EL (cell line): ENCODE measurements around the gene LNPEP.
"Not testable (repeated sequence)": the region's sequence is repeated elsewhere in the genome, so short reads cannot be mapped to it uniquely, and the experiment has no call there.

Experiments used
- DNase-seq: peaks from one replicate; pipeline ENCODE4 v3.0.0-alpha.2; 2016

LNPEP gene

DNA sequence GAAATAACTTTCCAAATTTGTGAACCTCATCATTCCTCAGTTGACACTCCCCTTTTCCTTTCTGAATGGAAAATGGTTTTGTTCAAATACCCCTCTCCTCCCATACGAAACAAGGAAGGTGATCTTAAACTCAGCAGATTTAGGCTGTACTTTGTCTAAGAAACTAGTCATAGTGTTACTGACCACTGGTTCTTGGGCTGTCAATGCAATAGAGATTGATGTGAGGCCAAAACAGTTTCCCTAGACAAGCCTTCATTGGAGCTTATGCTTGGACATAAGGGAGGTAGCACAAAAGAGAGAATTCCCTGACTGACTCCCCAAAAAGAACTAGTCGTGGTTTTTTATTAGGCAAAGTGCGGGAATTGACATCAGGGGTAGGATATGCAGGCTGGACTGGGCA, 5.3 kb upstream of the LNPEP start:
- DNase-seq, result no peak

DNA sequence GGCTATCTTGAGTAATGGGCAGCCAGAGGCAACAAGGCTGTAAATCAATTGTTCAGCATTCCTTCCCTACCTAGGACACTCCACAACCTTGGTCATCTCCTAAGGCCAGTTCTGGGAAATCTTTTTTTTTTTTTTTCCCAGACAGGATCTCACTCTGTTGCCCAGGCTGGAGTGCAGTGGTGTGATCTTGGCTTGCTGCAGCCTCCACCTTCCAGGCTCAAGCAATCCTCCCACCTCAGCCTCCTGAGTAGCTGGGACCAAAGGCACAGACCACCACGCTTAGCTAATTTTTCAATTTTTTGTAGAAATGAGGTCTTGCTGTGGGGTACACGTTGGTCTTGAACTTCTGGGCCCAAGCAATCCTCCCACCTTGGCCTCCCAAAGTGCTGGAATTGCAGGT, 4.8 kb upstream of the LNPEP start:
- not testable (repeated sequence) for DNase-seq

DNA sequence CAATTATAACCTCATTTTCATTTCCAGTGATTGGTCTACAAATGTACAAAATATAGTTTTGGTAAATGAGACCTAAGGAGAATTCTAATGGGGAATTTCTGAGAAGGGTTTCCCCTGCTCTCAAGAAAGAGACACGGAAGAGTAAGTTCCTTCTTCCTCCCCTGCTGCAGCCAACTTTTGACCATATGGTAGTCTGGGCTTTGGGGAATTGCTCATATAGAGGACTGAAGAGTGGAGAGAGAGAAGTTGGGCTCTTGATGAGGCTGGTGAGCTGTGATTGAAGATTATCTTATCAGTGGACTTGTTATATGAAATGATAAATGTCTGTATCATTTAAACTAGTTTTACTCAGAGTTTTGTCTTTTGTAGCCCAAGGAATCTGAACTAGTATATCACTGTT, 4.3 kb upstream of the LNPEP start:
- no peak for DNase-seq

DNA sequence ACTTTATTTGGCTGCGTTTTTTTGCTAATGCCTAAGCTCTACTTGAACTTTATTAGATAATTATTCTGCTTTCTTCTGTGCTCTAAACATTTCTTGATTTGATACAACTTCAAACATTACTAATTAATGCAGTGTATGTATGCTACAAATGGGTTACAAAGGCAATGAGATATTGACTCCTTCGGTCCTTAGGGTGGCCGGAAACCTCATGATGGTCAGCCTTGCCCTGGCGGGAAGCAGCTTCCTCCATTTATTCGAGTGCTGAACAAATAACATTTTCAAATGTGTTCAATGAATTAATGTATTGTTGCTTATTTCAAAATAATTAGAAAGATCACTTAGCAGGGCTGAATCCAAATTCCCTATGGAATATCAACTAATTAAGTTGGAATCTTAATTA, 3.9 kb upstream of the LNPEP start:
- no peak for DNase-seq

DNA sequence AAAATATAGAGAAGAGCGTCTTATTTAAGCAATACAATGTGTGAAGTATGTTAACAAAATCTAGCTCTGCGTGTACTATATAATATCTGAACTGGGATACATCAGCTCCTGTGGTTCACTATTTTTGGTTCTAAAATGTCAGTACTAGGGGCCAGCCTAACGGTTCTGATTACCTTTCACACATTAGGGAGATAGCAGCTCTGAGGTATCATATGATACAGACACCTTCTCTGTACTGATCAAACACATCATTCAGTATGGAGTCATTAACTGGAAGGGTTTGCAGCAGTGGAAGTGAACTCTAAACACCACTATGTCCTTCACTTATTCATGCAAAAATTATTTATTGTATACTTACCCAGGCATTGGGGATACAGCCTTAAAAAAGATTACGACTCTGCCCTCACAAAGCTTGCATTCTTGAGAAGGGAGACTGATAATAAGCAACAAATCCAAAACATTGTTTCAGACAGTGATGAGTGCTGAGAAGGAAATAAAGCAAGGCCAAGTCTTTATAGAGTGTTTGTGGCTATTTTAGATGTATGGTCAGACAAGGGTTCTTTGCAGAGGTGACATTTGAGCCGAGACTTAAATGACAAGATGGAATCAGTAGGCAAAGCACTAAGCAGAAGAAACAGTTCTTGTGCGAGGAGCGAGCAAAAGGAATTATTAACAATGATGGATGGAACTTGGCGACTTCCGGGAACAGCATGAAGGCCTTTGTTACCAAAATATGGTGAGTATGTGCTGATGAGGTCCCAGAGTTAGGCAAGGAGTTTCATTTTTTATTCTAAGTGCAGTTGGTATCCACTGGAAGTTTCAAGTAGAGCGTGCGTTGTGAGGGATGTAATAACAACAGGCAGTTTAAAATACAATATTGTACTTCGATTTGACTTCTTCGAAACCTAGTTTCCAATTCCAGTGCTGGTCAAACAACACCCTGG, 1.8 kb upstream of the LNPEP start:
- DNase-seq, result no peak

DNA sequence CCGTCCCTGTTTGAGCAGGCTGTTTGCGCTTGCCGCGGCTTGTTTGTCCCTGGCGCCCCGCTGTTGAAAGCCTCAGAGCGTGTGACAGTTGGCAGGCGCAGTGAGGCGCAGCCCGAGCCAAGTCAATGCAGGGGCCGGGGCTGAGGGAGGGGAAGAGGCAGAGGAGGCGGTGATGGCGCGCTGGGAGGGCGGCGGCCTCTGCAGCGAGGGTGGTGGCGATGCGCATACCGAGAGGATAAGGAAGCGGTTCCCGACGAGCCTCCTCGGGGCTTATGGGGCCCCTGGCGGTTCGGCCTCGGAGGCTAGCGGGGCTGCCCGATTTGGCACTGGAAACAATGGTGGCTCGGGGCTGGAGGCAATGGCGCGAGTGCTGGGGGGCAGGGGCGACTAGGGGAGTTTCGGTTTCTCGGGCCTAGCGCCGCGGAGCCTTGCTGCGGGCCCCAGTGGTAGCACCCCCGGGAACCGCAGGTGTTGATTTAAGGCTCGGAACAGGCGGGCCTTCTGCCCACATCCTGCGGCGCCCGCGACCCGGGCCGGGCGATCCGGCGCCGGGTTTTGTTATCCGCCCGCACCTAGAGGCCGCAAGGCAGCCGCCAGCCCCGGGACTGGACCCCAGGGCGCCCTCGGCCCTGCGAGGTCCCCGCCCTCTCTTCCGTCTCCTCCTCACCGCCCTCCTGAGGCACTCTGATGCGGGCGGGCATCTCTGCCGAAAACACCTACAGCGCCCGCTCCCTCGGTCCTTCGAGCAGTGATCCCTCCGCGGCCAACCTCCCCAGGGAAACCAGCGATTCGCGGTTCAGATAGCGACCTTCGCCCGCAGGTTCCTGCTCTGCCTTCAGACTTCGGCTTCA, 947 bp upstream of the LNPEP start:
- peak; percentile 96 for DNase-seq

DNA sequence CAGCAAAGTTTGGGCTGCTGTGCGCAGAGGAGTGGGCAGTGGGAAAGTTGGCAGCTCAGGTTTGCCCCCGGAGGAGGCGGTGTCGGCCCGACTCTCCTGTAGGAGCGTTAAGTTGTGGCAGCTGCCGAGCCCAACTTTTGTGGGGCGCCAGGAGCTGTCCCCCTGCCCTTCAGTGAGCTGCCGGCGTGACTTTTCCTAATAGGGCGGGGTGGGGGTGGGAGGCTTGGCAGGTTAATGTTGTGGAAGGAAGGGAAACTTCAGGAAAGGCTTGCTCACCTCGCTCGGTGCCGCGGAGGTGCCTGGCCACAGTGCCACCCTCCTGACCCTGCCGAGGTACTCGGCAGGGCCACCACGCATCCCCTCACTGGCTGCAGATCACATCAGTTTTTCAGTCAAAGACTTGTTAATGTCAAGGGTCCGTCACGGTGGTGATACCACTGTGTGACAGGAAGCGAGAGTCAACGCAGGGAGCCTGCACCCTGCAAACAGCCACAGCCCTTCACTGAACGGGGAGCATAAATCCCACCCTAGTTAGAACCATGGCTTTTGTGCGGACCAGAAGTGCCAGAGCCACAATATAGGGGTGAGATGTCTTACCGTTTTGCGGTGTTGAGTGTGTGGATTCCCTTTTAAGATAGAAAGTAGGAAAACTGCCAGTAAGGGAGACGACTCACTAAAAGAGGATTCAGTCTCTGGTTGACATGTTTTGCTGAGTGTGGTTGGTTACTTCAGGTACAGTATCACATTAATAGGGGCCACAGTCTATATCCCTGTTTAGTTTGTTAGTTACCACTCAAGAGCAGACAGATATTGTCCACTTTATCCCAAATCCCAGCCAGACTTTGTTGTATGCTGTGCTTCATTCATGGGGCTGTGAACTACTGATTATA, 796 bp downstream of the LNPEP start:
- DNase-seq, result peak; percentile 37

DNA sequence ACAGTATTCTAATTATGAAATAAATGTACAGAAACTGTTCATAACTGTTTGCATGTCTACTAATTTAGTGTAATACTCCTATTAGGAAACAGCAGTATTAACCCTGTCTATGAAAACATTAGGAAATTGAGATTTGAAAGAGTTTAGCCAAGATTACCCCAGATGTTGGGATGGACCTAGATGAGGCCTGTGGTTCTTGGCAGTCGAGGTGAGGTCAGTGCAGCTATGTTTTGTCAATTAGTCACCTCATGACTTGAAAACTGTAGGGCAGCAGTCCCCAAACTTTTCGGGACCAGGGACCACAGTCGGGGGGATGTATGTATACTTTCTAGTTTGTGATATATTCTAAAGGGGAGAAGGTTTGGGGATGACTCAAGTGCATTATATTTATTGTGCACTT, 4.7 kb downstream of the LNPEP start:
- DNase-seq, result peak; percentile 37

DNA sequence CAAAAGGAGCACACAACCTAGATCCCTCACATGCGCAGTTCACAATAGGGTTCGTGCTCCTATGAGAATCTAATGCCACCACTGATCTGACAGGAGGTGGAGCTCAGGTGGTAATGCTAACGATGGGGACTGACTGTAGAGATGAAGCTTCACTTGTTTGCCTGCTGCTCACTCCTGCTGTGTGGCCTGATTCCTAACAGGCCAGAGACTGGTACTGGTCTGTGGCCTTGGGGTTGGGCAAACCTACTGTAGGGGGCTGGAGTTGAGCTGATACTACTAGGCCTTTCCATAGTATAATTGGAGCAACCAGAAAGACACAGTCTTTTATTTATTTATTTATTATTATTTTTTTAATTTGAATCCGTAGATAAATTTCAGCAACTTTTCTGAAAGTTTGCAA, 5.3 kb downstream of the LNPEP start:
- DNase-seq, result no peak

DNA sequence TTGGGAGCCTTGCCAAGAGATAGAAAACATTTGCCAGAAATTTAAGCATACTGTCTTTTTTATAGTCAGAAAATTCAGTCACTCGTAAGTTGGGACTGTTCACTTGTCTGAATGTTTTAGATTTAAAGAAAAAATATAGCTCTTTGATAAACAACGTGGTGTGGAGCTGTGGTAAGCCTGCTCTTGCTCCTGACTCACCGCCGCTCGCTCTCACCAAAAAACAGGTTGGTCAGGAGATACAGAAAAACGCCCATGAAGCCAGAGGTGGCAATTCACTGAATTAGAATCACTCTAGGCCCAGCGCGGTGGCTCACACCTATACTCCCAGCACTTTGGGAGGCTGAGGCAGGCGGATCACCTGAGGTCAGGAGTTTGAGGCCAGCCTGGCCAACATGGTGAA, 6.2 kb downstream of the LNPEP start:
- no peak for DNase-seq

DNA sequence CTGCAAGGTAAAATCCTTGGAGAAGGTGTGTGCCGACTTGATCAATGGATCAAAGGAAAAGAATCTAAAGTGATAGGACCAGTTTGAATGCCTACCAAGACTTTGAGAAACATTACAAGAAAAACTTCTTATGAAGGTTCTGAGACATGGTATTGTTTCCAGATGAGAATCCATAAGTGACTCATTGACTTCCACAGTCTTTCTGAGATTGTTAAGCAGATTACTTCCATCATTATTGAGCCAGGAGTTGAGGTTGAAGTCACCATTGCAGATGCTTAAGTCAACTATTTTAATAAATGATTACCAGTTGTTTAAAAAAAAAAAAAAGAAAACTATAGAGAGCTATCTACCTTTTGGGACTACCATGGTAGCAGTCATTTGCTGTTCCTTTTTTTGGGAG, 7.0 kb downstream of the LNPEP start:
- DNase-seq, result peak; percentile 57

DNA sequence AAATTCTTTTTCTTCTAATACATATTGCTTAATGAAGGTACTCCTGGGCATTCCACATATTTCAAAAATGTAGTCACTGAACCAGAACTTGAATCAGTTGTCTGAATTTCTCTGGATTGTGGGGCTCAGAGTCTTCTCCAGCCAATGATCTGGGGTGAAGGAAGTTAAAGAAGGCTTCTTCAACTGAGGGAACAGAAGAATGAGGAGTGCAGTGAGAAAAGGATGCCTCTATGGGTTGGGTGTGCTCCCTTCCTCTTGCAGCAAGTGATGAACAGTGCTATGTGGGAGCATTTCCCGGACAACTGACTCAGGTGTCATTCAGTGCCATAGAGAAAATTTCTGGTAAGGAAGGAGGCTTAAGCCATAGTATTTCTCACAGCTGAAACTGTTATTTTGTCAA, 7.9 kb downstream of the LNPEP start:
- peak; percentile 31 for DNase-seq

DNA sequence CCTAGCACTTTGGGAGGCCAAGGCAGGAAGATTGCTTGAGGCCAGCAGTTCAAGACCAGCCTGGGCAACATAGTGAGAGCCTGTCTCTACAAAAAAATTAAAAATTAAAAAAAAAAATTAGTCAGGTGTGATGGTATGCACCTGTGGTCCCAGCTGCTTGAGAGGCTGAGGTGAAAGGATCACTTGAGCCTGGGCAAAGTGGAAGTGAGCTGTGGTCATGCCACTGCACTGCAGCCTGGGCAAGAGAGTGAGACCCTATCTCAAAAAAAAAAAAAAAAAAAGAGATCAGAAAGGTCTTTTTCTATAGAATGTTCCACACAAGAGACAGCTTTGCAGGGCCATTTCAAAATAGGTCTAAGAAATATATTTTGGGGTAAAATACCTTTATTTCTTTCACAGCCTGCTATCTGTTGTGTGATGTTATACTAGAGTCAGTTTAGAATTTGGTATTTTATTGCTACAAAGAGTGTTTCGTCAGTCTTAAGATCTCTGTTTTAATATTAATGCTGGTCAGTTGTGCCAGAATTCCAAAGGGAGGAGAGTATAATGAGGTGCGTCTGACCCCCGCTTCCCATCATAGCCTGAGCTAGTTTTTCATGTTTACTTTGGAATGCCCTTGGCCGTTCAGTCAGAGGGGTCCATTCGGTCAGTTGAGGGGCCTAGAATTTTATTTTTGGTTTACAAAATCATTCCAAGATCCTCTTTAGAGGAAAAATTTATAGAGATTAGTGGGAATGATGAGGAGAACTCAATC, 9.4 kb downstream of the LNPEP start:
- DNase-seq, result no peak

DNA sequence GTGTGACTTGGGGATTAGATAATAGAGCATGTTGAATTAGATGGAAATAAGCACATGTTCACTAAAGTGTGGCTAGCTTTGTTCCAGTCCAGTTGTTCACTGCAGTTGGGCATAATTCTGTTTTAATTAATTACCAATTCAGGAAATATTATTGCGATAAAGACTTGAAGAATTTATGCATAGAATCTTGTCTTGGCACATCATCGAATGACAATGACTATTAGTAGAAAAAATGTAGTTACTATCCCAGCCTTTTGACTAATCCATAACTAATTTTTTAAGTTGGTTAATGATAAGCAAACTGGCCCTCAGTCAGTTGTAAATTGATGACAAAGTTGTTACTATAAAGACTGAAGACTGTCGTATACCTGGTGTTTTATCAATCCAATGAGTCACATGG, 10.5 kb downstream of the LNPEP start:
- peak; percentile 12 for DNase-seq

DNA sequence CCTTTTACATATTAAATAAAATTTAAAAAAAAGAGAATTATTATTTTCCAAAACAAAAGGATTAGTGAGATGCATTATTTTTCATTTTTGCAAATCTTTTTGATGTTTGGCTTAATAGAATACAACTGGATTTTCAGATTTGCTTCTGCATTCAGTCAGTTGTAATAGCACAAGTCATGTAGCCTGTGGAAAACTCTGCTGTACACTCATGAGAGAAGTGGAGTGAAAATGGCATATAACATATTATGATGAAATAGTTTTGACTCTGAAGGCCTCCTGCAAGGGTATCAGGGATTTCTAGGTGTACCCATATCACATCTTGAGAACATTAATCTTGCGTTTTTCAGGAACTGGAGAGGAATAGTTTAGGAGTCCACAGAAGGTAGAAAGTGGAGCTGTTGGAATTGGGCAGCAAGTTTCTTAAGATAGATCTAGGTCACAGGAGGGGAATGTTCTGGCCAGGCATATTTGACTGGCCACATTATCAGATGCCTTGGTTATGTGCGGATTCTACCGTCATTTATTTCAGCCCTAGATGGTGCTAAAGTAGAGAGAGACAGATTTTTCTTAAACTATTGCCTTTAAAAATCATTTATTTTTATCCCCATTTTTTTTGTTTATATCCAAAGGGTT, 16.4 kb downstream of the LNPEP start:
- no peak for DNase-seq

DNA sequence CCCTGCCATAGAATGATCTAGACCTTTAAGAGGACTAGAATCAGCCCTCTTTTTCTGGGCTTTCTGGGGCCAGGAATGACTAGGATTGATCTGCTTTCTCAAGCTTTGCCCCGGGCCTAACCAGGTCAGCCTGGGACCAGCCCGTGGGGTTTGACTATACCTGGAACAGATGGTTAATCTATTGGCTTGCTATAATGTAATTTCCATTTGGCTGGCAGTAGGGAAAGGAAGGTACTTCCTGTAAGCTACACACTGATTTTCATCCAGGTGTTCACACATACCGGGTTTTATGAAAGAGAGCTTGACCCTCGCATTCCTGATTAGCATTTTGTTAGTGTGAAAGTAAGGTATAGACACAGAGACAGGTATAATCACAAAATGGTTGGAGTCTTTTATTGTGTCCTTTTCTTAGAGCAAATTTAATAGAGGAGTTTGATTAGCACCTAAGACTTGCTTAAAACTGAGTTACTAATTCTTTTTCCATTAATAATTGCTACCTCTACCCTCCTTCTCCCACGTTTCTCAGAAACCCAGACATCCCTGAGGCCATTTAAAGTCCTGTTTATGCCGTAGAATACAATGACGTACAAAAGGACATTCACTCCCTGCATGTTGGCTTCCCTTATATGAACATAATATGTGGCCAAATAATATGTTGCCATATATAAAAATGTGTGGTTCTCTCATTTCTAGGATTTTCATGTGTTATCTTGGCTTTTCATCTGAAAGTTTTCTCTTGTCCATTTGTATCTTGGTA, 17.3 kb downstream of the LNPEP start:
- no peak for DNase-seq

DNA sequence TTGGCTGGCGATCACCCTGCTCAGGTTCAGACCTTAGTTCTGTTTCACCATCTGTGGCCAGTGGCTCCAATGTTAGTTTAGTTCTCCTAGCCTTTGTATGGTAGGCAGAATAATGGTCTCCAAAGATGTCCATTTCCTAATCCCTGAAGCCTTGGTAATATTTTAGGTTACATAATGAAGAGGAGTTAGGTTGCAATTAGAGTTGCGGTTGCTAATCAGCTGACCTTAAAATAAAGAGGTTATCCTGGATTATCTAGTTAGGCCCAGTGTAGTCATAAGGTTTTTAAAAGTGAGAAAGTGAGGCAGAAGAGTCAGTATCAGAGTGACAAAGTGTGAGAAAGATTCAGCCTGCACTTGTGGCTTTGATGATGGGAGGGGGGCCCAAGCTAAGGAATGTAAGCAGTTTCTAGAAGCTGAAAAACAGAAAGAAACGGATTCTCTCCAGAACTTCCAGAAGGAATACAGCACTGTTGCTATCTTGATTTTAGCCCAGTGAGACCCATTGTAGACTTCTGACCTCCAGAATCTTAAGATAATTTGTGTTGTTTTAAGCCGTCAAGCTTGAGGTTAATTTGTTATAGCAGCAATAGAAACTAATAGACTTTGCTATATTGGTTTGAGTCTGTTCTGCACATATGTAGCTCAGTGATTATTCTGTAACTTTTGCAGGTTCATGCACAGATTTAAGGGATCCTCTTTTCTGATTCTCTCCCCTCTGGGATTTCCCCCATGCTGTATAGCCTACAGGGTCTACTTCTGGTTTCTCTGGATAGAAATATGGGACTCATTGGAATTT, 21.6 kb downstream of the LNPEP start:
- no peak for DNase-seq

DNA sequence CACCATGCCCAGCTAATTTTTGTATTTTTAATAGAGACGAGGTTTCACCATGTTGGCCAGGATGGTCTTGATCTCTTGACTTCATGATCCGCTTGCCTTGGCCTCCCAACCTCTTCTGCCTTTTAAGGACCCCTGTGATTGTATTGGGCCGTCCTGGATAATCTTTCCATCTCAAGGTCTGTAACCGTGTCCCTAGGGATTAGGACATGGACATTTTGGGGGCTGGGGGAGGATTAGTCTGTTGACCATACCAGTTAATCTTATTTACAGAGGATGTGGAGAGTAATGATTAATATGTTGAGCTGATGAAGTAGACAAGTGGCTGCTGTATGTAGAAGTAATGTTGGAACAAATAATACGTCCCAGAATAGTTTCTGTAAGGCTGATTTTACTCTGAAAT, 23.1 kb downstream of the LNPEP start:
- DNase-seq, result no peak

DNA sequence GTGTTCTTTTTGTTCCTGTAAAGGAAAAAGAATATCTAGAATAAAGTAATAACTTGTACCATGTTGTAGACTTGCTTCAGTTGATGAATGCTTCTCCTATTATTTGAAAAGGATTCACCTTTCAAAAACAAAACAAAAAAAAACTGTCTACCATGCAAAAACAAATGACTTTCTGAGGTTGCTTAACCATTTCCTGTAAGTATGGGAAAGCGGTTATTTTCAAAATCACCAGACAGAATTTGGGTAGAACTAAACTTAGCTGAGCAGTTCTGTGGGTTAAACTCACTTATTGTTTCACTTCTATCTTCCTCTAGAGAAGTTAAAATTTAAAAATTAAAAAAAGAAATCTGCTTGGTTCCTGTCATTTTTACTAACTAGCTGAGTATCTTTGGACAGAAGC, 25.2 kb downstream of the LNPEP start:
- no peak for DNase-seq

DNA sequence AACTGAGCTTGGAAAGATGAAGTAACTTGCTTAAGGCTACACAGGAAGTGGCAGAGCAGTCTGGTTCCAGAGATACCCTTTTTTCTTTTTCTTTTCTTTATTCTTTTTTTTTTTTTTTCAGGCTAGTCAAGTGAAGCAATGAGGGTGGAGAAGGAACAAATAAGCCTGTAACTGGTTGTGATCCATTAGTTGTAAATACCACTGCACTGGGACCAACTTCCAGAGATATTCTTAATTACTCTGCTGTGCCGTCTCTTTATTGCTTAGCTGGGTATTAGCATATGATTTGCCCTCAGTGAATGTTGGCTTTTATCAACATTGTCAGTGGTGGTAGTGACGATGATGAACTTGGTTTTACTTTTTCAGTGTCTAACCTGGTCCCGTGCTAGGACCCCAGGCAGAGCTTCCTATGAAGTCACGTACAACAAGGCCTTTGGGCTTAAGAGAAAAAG, 26.7 kb downstream of the LNPEP start:
- no peak for DNase-seq
